GDM1 (cell line): Measurements from ENCODE around the gene PCP4L1.

ENCODE experiments used
- DNase-seq: peaks from one replicate; lab custom pipeline; 2025; lab: John Stamatoyannopoulos, UW

PCP4L1 gene

GRCh38 chr1:161266836-161267235, 8.3 kb downstream of the PCP4L1 start:
- DNase-seq: no peak

- DNase-seq: peak; percentile 29
These were observed 8.8 kb downstream of the PCP4L1 start for GRCh38 chr1:161267321-161267720.

GRCh38 chr1:161273402-161273801, 14.9 kb downstream of the PCP4L1 start:
- no peak for DNase-seq

GRCh38 chr1:161274874-161275273, 16.3 kb downstream of the PCP4L1 start:
- no peak for DNase-seq

DNA sequence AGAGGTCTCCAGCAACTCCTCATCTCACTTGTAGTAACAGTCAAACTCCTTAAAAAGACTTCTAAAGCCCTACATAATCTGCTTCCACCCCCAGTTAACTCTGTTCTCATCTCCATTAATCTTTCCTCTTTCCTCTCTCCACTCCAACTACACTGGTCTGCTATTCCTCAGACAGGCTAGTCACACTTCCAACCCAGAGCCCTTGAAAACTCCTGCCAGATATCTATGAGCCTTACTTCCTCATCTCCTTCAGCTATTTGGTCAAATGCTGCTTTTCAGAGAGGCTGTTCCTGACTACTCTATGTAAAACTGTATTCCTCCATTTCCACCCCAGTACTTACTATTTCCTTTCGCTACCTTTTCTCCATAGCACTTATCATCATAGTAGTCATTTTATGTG, 24.4 kb downstream of the PCP4L1 start:
- DNase-seq: no peak

DNA sequence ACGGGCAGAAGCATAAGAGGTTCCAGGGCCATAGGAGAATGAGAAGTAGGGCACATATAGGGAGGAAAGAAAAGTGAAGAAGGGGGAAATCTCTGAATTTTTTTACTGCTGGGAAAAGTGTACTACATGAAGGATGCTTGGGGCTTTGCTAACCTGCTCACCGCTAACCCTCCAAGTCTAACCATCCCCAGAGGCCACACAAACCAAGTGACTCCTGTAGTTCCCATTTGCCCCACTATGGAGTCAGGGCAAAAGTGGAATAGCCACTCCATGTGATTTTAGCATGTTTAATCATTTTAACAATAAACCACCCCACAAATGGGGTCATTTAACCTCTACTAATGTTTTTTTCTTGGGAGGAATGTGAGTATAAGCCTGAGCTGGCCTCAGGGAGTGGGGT, 26.6 kb downstream of the PCP4L1 start:
- no peak for DNase-seq

GRCh38 chr1:161285521-161285920, 27.0 kb downstream of the PCP4L1 start:
- DNase-seq: no peak

DNA sequence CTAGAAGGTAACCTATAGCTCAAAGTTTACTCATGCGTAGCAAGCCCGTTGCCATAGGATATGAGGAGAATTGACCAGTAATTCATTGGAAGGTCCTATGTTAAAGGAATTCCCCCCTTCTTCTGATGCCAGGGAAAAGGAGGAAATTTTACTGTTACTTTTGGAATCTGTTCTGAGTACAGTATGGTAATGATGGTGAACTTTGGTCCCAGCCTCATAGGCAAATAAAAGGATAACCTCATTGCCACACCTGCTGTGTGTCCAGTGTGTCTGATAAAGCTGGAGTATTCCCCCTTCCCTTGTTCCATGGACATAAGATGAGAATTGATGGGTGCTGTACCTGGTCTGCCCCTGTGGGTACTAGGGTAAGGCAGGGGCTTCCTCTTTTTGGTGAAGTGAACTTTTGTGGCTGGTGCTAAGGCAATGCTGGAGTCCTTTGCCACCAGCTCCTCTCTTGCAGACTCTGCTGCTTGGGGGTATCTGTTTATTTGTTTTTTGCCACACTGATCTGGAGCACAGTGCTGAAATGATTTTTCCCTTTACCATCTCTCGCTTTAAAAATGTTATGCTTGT, 29.0 kb downstream of the PCP4L1 start:
- DNase-seq: no peak

- no peak for DNase-seq
These were observed 32.2 kb downstream of the PCP4L1 start for GRCh38 chr1:161290779-161291178.

- no peak for DNase-seq
These were observed 38.9 kb downstream of the PCP4L1 start for GRCh38 chr1:161297415-161297814.

DNA sequence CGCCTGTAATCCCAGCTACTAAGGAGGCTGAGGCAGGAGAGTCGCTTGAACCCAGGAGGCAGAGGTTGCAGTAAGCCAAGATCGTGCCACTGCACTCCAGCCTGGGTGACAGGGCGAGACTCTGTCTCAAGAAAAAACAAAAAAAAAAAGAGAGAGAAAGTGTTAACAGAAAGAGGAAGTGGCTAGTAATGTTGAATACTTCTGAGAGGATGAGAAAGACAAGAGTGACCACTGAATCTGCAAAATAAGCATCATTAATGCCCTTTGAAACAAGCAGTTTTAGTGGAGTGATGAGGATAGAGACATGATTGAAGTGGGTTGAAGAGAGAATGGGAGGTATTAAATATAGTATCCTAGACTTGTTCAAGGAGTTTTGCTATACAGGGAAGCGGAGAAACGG, 39.6 kb downstream of the PCP4L1 start:
- DNase-seq: no peak

GRCh38 chr1:161299347-161299746, 40.8 kb downstream of the PCP4L1 start:
- DNase-seq: no peak

DNA sequence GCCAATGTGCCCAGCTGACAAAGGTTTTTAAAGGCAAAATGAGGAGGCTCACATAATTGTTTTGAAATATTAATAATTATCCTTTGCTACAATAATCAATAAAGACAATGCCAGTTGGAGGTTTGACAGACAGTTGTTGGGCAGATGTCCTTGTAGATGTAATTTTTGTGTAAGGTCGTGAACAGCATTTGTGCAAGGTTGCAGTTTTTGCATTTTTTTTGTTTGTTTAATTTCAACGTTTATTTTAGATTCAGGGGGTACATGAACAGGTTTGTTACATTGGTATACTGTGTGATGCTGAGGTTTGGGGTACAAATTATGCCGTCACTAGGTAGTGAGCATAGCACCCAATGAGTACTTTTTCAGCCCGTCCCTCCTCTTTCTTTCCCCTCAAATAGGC, 41.9 kb downstream of the PCP4L1 start:
- DNase-seq: no peak

GRCh38 chr1:161304927-161305866, 46.7 kb downstream of the PCP4L1 start:
- no peak for DNase-seq

- peak; percentile 78 for DNase-seq
These were observed 47.4 kb downstream of the PCP4L1 start for GRCh38 chr1:161305867-161306519.

- no peak for DNase-seq
These were observed 48.8 kb downstream of the PCP4L1 start for GRCh38 chr1:161307230-161307768.

- no peak for DNase-seq
These were observed 49.5 kb downstream of the PCP4L1 start for GRCh38 chr1:161307892-161308638.

- DNase-seq: no peak
These were observed 51.3 kb downstream of the PCP4L1 start, which contains the start of gene MPZ for GRCh38 chr1:161309868-161310267. TSS of gene MPZ (minus strand) at chr1:161309968. CDS start at chr1:161309905, 63 bp downstream.

DNA sequence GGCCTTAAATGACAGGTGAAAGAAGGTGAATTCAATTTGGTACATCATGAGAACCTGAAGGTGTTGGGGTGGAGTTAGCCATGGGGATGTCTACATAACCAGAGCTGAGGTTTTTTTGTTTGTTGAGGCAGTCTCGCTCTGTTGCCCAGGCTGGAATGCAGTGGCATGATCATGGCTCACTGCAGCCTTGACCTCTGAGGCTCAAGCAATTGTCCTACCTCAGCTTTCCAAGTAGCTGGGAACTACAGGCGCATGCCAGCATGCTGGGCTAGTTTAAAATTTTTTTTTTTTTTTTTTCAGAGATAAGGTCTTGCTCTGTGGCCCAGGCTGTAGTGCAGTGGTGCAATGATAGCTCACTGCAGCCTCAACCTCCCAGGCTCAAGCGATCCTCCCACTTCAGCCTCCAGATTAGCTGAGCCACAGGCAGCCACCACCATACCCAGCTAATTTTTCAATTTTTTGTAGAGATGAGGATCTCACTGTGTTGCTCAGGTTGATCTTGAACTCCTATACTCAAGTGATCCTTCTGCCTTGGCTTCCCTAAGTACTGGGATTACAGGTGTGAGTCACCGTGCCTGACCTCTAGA, 53.1 kb downstream of the PCP4L1 start:
- no peak for DNase-seq

- DNase-seq: no peak
These were observed 55.1 kb downstream of the PCP4L1 start for GRCh38 chr1:161313554-161314200.
